Measurements from ENCODE around the gene SETD4. TPM values are rescaled to one million over a fixed set of nuclear protein-coding genes. Genes with fewer than 3 reads are reported as not detected.

Gene SETD4
- total RNA-seq, 2 experiments from 2014 or later = 15.0 to 15.9 TPM

DNA sequence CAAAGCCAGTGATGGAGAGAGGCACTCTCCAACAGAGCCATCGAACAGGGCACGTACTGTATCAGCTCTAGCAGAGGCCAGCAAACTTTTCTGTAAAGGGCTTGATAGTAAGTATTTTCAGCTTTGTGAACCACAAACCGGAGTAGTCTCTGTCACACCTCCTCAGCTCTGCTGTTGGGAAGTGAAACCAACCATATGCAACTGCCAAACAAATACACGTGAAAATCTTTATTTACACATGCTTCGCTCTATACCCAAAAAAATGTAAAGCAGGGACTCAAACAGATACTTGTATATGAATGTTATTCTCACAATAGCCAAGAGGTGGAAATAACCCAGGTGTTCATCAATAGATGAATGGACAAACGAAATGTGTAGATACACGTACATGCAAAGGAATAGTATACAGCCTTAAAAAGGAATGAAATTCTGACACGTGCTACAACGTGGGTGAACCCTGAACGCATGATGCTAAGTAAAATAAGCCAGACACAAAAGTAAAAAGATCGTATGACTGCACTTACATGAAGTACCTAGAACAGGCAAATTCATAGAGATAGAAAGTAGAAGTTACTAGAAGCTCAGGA is 39.0 kb downstream of the SETD4 start:
- H3K4me1 Mint-ChIP-seq = no peaks in the 10 kb centered on the region
- H3K36me3 Mint-ChIP-seq = peaks cover 5% of the 10 kb centered on the region
- DNase-seq = no peak
- no peak overlapping the region for H3K27ac Mint-ChIP-seq
- no peaks in the 10 kb centered on the region for H3K27me3 Mint-ChIP-seq
- no peak overlapping the region for H3K4me3 Mint-ChIP-seq
- H3K9me3 Mint-ChIP-seq = peaks cover 2% of the 10 kb centered on the region

- Mint-ChIP-seq H3K27me3 (peaks cover 10% of the 10 kb centered on the region), H3K36me3 (no peaks in the 10 kb centered on the region), H3K4me3 (no peak overlapping the region), H3K4me1 (no peaks in the 10 kb centered on the region), H3K27ac (no peak overlapping the region), H3K9me3 (no peaks in the 10 kb centered on the region)
- no peak for DNase-seq
Observed at GRCh38 chr21:36015045-36015444, 45.3 kb downstream of the SETD4 start.

GRCh38 chr21:36010801-36011200 is 49.5 kb downstream of the SETD4 start:
- no peak overlapping the region for H3K4me3 Mint-ChIP-seq

GRCh38 chr21:36008505-36008904 is 51.8 kb downstream of the SETD4 start:
- H3K27ac Mint-ChIP-seq = no peak overlapping the region
- peaks cover 7% of the 10 kb centered on the region for H3K27me3 Mint-ChIP-seq
- H3K36me3 Mint-ChIP-seq = no peaks in the 10 kb centered on the region
- no peaks in the 10 kb centered on the region for H3K9me3 Mint-ChIP-seq
- no peaks in the 10 kb centered on the region for H3K4me1 Mint-ChIP-seq
- DNase-seq = no peak
- H3K4me3 Mint-ChIP-seq = no peak overlapping the region

More at GRCh38 chr21:36010801-36011200, 49.5 kb downstream of the SETD4 start:
- H3K4me1 Mint-ChIP-seq = no peaks in the 10 kb centered on the region
- no peak overlapping the region for H3K27ac Mint-ChIP-seq
- no peak for DNase-seq
- H3K36me3 Mint-ChIP-seq = no peaks in the 10 kb centered on the region
- H3K27me3 Mint-ChIP-seq = peaks cover 10% of the 10 kb centered on the region
- H3K9me3 Mint-ChIP-seq = no peaks in the 10 kb centered on the region

- no peaks in the 10 kb centered on the region for H3K36me3 Mint-ChIP-seq
- H3K27ac Mint-ChIP-seq = no peak overlapping the region
- H3K4me3 Mint-ChIP-seq = no peak overlapping the region
- no peak for DNase-seq
- peaks cover 5% of the 10 kb centered on the region for H3K27me3 Mint-ChIP-seq
- H3K9me3 Mint-ChIP-seq = no peaks in the 10 kb centered on the region
- no peaks in the 10 kb centered on the region for H3K4me1 Mint-ChIP-seq
Observed at GRCh38 chr21:36005879-36006400, 54.4 kb downstream of the SETD4 start.

GRCh38 chr21:36005018-36005417 is 55.3 kb downstream of the SETD4 start:
- Mint-ChIP-seq H3K27me3 (peaks cover 6% of the 10 kb centered on the region), H3K36me3 (no peaks in the 10 kb centered on the region), H3K4me3 (no peak overlapping the region), H3K27ac (no peak overlapping the region), H3K4me1 (no peaks in the 10 kb centered on the region), H3K9me3 (no peaks in the 10 kb centered on the region)
- DNase-seq = no peak

DNA sequence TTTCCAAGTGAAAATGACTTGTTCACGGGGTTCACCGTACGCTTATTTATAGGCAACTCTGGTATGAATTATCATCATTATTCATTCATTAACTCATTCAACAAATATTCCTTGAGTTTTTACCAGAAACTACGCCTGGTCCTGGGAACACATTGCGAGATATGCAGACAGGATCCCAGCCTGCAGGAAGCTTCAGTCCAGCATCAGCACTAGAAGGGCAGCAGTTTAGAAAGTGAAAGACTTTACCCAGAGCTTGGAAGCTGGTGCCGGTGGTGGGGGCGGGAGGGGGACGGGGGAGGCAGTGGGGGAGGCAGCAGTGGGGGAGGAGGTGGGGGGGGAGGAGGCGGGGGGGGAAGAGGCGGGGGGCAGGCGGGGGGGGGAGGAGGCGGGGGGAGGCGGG is 55.9 kb downstream of the SETD4 start:
- no peaks in the 10 kb centered on the region for H3K36me3 Mint-ChIP-seq
- DNase-seq = no peak
- peaks cover 11% of the 10 kb centered on the region for H3K27me3 Mint-ChIP-seq
- H3K9me3 Mint-ChIP-seq = no peaks in the 10 kb centered on the region
- no peak overlapping the region for H3K4me3 Mint-ChIP-seq
- no peaks in the 10 kb centered on the region for H3K4me1 Mint-ChIP-seq
- no peak overlapping the region for H3K27ac Mint-ChIP-seq

GRCh38 chr21:36003776-36004175 is 56.5 kb downstream of the SETD4 start:
- no peaks in the 10 kb centered on the region for H3K36me3 Mint-ChIP-seq
- no peak overlapping the region for H3K4me3 Mint-ChIP-seq
- DNase-seq = no peak
- H3K27ac Mint-ChIP-seq = no peak overlapping the region
- H3K27me3 Mint-ChIP-seq = peaks cover 17% of the 10 kb centered on the region
- H3K4me1 Mint-ChIP-seq = no peaks in the 10 kb centered on the region
- no peaks in the 10 kb centered on the region for H3K9me3 Mint-ChIP-seq

- Mint-ChIP-seq H3K27me3 (peaks cover 35% of the 10 kb centered on the region), H3K4me3 (no peak overlapping the region), H3K9me3 (no peaks in the 10 kb centered on the region), H3K4me1 (peaks cover 20% of the 10 kb centered on the region), H3K27ac (no peak overlapping the region), H3K36me3 (no peaks in the 10 kb centered on the region)
- DNase-seq = no peak
Observed at GRCh38 chr21:35996217-35996616, 64.1 kb downstream of the SETD4 start.

DNA sequence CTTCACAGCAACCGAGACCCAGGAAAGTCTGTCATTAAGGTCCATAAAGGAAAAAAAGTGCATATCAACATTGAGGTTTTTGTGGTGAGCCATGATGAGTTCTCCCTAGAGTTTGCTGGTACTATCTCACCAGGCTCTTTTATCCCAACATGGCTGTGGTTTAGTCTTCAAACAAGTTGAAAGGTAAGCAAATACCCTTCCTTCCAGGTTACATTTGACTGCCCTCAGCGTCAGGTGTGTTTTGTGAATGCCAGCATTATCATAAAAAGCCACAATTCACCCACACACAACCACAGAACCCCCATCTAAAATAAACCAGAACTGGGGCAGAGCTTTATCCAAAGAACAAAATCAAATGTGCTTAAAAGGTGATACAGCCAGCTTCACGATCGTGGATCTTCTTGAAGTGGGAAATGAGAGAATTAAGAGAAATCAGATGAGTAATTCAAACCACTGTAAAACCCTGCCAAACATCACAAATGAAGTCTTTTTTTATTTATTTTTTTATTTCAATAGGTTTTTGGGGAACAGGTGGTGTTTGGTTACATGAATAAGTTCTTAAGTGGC is 64.7 kb downstream of the SETD4 start:
- peak; percentile 10 for DNase-seq
- no peaks in the 10 kb centered on the region for H3K36me3 Mint-ChIP-seq
- H3K4me3 Mint-ChIP-seq = no peak overlapping the region
- peaks cover 20% of the 10 kb centered on the region for H3K4me1 Mint-ChIP-seq
- peaks cover 31% of the 10 kb centered on the region for H3K27me3 Mint-ChIP-seq
- no peaks in the 10 kb centered on the region for H3K9me3 Mint-ChIP-seq
- H3K27ac Mint-ChIP-seq = no peak overlapping the region

DNA sequence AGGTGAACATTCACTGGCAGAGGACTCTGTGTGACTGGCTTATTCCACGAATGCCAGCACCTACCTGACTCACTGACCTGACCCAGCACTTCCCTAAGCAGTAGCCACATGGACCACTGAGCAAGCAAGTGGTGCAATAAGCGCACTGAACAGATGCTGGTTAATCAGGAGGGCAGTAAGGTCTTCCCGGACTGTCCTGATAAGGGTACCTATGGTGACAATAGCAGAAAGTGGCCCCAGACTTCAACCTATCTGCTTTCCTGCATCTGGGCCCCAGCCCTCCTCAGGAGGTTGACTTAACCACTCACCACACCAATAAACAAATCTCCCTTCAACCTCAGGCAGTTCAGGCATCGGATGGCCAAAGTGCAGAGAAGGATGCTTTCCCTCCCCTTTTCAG is 65.7 kb downstream of the SETD4 start:
- H3K4me1 Mint-ChIP-seq = peaks cover 20% of the 10 kb centered on the region

DNA sequence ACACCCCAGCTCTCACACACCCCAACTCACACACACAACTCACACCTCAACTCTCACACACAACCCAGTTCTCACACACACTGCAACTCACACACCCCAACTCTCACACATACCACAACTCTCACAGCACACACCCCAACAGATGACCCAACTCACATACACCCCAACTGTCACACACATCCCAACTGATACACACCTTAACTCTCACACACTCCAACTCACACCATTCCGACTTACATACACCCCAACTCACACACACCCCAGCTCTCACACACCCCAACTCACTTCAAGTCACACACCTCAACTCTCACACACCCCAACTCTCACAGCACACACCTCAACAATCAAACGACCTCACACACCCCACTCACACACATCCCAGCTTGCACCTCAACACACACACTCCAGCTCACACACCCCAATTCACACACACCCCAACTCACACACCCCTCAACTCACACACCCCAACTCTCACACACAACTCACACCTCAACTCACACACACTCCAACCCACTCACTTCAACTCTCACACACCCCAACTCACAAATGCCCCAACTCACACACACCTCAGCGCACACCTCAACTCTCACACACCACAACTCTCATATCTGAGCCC is 66.3 kb downstream of the SETD4 start:
- no peaks in the 10 kb centered on the region for H3K9me3 Mint-ChIP-seq
- DNase-seq = no peak
- peaks cover 20% of the 10 kb centered on the region for H3K4me1 Mint-ChIP-seq
- peaks cover 26% of the 10 kb centered on the region for H3K27me3 Mint-ChIP-seq
- H3K4me3 Mint-ChIP-seq = no peak overlapping the region
- no peaks in the 10 kb centered on the region for H3K36me3 Mint-ChIP-seq
- H3K27ac Mint-ChIP-seq = no peak overlapping the region

More for the DNA sequence above, 65.7 kb downstream of the SETD4 start:
- Mint-ChIP-seq H3K27ac (no peak overlapping the region), H3K4me3 (no peak overlapping the region), H3K9me3 (no peaks in the 10 kb centered on the region), H3K36me3 (no peaks in the 10 kb centered on the region), H3K27me3 (peaks cover 28% of the 10 kb centered on the region)
- DNase-seq = no peak

DNA sequence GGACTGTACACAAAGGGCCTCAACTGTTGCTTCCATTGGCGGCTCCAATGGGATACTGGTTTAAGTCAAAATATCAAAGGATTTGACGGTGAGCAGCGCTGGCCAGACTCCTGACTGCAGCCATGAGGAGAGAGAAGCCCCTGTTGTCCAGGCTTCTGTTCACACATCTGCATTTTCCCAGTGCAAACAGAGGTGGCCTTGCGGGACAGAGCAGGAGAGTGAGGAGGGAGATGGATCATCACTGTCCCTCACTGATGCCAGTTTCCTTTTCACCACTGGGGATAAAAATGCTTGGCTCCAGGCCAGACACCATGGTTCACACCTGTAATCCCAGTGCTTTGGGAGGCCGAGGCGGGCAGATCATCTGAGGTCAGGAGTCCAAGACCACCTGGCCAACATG is 69.2 kb downstream of the SETD4 start:
- DNase-seq = no peak
- peaks cover 16% of the 10 kb centered on the region for H3K27me3 Mint-ChIP-seq
- no peak overlapping the region for H3K4me3 Mint-ChIP-seq
- H3K27ac Mint-ChIP-seq = no peak overlapping the region
- no peaks in the 10 kb centered on the region for H3K36me3 Mint-ChIP-seq
- H3K4me1 Mint-ChIP-seq = peaks cover 13% of the 10 kb centered on the region
- no peaks in the 10 kb centered on the region for H3K9me3 Mint-ChIP-seq

DNA sequence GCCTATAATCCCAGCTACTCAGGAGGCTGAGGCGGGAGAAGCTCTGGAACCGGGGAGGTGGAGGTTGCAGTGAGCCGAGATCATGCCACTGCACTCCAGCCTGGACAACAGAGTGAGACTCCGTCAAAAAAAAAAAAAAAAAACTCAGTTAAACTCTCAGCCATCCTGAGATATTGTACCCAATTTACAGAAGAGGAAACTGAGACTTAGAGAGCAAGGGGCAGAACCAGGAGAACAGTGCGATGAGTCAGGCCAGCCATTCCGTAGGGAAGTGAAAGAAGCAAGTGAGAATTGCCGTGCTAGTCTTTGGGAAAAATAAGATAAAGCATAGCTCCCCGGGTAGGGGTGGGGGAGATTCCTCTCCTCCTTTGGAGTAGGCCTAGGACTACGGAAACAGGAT is 69.7 kb downstream of the SETD4 start:
- Mint-ChIP-seq H3K36me3 (no peaks in the 10 kb centered on the region), H3K27ac (no peak overlapping the region), H3K4me3 (no peak overlapping the region), H3K9me3 (no peaks in the 10 kb centered on the region), H3K4me1 (peaks cover 9% of the 10 kb centered on the region), H3K27me3 (peaks cover 17% of the 10 kb centered on the region)
- no peak for DNase-seq

GRCh38 chr21:35989138-35989735 is 71.1 kb downstream of the SETD4 start:
- DNase-seq = no peak
- H3K4me1 Mint-ChIP-seq = no peaks in the 10 kb centered on the region
- no peaks in the 10 kb centered on the region for H3K9me3 Mint-ChIP-seq
- no peak overlapping the region for H3K27ac Mint-ChIP-seq
- H3K4me3 Mint-ChIP-seq = no peak overlapping the region
- no peaks in the 10 kb centered on the region for H3K36me3 Mint-ChIP-seq
- peaks cover 27% of the 10 kb centered on the region for H3K27me3 Mint-ChIP-seq

All from activated naive CD8-positive, alpha-beta T cell treated with anti-CD3 and anti-CD28 coated beads for 36 hours (primary cell).